SU-DHL-6 (cell line): ENCODE data around the gene ALK.

Experiments used
- H2AFZ ChIP-seq: fragments of 200-600 bp; sonication (generic); 2 replicates; pipeline ENCODE4 v1.6.1; 2014; ENCODE audit warnings: low read depth, mild to moderate bottlenecking, moderate library complexity, mixed read lengths, antibody characterized with exemption, low read length; ENCODE audit not compliant: severe bottlenecking
- H3F3A ChIP-seq: fragments of 200-600 bp; shearing (Covaris generic); 2 replicates; pipeline ENCODE4 v1.6.0; 2016; ENCODE audit warnings: antibody characterized with exemption, mild to moderate bottlenecking; ENCODE audit not compliant: insufficient read depth
- H3K27ac ChIP-seq: fragments of 200-600 bp; sonication (generic); 2 replicates; pipeline ENCODE4 v1.5.1; 2016; ENCODE audit warnings: low read depth, mild to moderate bottlenecking, low read length, moderate library complexity, mixed read lengths
- H3K27me3 ChIP-seq: fragments of 200-600 bp; sonication (generic), shearing (Covaris generic); 2 replicates; pipeline ENCODE4 v1.6.0; 2014; ENCODE audit warnings: mild to moderate bottlenecking, low read length
- H3K36me3 ChIP-seq: fragments of 200-600 bp; sonication (generic); 2 replicates; pipeline ENCODE4 v1.6.1; 2014; ENCODE audit warnings: mild to moderate bottlenecking, low read length, mixed read lengths
- H3K4me2 ChIP-seq: fragments of 300-600, 200-600 bp; shearing (Covaris generic), sonication (generic); 2 replicates; pipeline ENCODE4 v1.6.0; 2014; ENCODE audit warnings: low read length, low read depth, mild to moderate bottlenecking; ENCODE audit not compliant: poor library complexity, severe bottlenecking
- H3K4me3 ChIP-seq: fragments of 200-600 bp; sonication (generic); 2 replicates; pipeline ENCODE4 v1.5.1; 2014; ENCODE audit warnings: antibody characterized with exemption, low read length, mild to moderate bottlenecking, mixed read lengths; ENCODE audit not compliant: insufficient read depth, poor library complexity, severe bottlenecking
- H3K79me2 ChIP-seq: fragments of 200-600 bp; sonication (generic); 2 replicates; pipeline ENCODE4 v1.6.1; 2014; ENCODE audit warnings: mild to moderate bottlenecking, low read length, moderate library complexity; ENCODE audit not compliant: insufficient read depth
- H3K9ac ChIP-seq: fragments of 200-600 bp; sonication (generic); 2 replicates; pipeline ENCODE4 v1.7.0; 2014; ENCODE audit warnings: mild to moderate bottlenecking, low read length
- H3K9me2 ChIP-seq: fragments of 200-600 bp; sonication (generic); replicated peaks from 2 replicates; pipeline ENCODE4 v1.6.1; 2014; ENCODE audit warnings: low read length; ENCODE audit not compliant: insufficient read depth
- H3K9me3 ChIP-seq: fragments of 200-600 bp; sonication (generic); 2 replicates; pipeline ENCODE4 v1.6.1; 2014; ENCODE audit warnings: low read length, mixed read lengths; ENCODE audit not compliant: insufficient read depth
- H4K20me1 ChIP-seq: fragments of 200-600 bp; sonication (generic); 2 replicates; pipeline ENCODE4 v1.6.1; 2014; ENCODE audit warnings: low read depth, mild to moderate bottlenecking, antibody characterized with exemption, low read length, moderate library complexity, mixed read lengths
- EZH2phosphoT487 ChIP-seq: fragments of 200-600 bp; sonication (generic), shearing (Covaris generic); conservative IDR thresholded peaks from 2 replicates; pipeline ENCODE4 v1.6.1; 2018; ENCODE audit warnings: mild to moderate bottlenecking, antibody characterized with exemption, low read length, moderate library complexity, mixed read lengths
- TF ChIP-seq, protein P1 (sequence below): fragments of 200-600 bp; sonication (generic); IDR thresholded peaks from one replicate; pipeline ENCODE4 v1.5.1; 2017; ENCODE audit warnings: antibody characterized with exemption, mild to moderate bottlenecking, low read length, moderate library complexity; ENCODE audit not compliant: insufficient read depth, poor library complexity, severe bottlenecking

ALK gene

DNA sequence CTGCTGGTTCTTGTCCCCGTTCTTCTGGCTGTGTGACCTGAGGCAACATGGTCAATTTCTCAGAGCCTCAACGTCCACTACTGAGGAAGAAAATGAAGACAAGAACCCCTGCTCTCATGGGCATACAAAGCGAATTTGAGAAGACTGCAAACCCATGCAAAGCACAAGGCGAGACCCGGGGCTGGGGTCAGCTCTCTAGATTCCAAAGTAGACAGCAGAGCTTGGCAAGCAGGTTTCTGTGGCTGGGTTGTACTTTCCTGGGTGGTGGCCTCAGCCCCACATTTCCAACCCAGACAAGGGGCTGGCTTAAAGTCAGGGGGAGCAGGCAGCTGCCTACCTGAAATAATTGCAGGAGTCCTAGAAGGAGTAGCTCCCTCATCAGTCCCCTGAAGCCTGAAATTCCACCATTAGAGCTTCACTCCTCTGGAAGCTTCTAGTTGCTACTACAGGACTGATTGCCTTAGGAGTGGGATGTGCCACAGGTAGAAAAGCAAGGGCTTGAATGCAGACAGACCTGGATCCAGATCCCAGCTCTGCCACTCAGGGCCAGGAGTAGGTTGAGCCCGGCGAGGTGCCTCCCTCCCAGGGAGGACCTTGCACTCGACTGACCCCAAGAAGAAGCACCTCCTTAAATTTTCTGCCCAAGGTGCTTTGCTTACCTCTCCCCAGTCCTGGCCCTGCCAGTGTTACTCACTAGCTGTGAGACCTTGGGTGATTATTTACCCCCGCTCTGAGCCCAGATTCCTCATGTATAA is 678.6 kb downstream of the ALK start:
- TF ChIP-seq, protein P1, sequence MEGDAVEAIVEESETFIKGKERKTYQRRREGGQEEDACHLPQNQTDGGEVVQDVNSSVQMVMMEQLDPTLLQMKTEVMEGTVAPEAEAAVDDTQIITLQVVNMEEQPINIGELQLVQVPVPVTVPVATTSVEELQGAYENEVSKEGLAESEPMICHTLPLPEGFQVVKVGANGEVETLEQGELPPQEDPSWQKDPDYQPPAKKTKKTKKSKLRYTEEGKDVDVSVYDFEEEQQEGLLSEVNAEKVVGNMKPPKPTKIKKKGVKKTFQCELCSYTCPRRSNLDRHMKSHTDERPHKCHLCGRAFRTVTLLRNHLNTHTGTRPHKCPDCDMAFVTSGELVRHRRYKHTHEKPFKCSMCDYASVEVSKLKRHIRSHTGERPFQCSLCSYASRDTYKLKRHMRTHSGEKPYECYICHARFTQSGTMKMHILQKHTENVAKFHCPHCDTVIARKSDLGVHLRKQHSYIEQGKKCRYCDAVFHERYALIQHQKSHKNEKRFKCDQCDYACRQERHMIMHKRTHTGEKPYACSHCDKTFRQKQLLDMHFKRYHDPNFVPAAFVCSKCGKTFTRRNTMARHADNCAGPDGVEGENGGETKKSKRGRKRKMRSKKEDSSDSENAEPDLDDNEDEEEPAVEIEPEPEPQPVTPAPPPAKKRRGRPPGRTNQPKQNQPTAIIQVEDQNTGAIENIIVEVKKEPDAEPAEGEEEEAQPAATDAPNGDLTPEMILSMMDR: no peak
- no peak for TF ChIP-seq EZH2phosphoT487
- no peak overlapping the region for H3K27ac ChIP-seq
- H2AFZ ChIP-seq: no peak overlapping the region

GRCh38 chr2:29241955-29242565 is 679.3 kb downstream of the ALK start:
- no peaks in the 10 kb centered on the region for H3F3A ChIP-seq
- H3K36me3 ChIP-seq: no peaks in the 10 kb centered on the region
- H3K79me2 ChIP-seq: no peaks in the 10 kb centered on the region
- no peak overlapping the region for H3K9ac ChIP-seq
- H3K9me3 ChIP-seq: no peaks in the 10 kb centered on the region
- no peak overlapping the region for H2AFZ ChIP-seq
- H4K20me1 ChIP-seq: no peaks in the 10 kb centered on the region
- no peak overlapping the region for H3K4me3 ChIP-seq
- H3K27me3 ChIP-seq: no peaks in the 10 kb centered on the region
- no peak overlapping the region for H3K4me2 ChIP-seq
- no peaks in the 10 kb centered on the region for H3K9me2 ChIP-seq
- TF ChIP-seq, protein P1: no peak
- TF ChIP-seq EZH2phosphoT487: no peak
- H3K27ac ChIP-seq: no peak overlapping the region

More for the DNA sequence above, 678.6 kb downstream of the ALK start:
- Histone ChIP-seq H3K27me3 (no peaks in the 10 kb centered on the region), H4K20me1 (no peaks in the 10 kb centered on the region), H3K9ac (no peak overlapping the region), H3F3A (no peaks in the 10 kb centered on the region), H3K9me2 (no peaks in the 10 kb centered on the region), H3K79me2 (no peaks in the 10 kb centered on the region), H3K36me3 (no peaks in the 10 kb centered on the region), H3K9me3 (no peaks in the 10 kb centered on the region), H3K4me2 (no peak overlapping the region), H3K4me3 (no peak overlapping the region)

DNA sequence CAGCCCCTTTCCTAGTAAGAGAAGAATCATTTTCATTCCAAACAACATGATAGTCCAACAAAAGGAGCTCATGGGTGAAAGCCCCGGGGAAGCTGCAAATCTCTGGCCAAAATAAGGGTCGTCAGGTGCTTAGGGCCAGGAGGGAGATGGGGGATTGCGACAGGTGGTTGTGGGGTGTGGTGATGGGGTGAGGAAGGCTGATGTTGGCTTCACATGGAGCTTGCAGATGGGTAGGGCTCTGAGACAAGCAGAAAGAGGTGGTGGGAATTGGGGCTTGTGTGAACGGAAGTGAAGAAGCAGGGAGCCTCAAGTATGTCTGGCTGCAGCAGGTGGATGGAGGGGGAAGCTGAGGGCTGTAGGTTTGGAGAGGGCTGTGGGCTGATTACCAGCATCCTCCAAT is 680.0 kb downstream of the ALK start:
- H3K27me3 ChIP-seq: no peaks in the 10 kb centered on the region
- H4K20me1 ChIP-seq: no peaks in the 10 kb centered on the region
- H3K9ac ChIP-seq: no peak overlapping the region
- no peaks in the 10 kb centered on the region for H3K36me3 ChIP-seq
- TF ChIP-seq, protein P1: no peak
- TF ChIP-seq EZH2phosphoT487: no peak
- no peak overlapping the region for H3K4me3 ChIP-seq
- H3K9me3 ChIP-seq: no peaks in the 10 kb centered on the region
- no peaks in the 10 kb centered on the region for H3K9me2 ChIP-seq
- H3K27ac ChIP-seq: no peak overlapping the region
- H3F3A ChIP-seq: no peaks in the 10 kb centered on the region
- no peak overlapping the region for H3K4me2 ChIP-seq
- H2AFZ ChIP-seq: no peak overlapping the region
- H3K79me2 ChIP-seq: no peaks in the 10 kb centered on the region
